Stimulated activated CD4-positive, alpha-beta T cell treated with anti-CD3 and anti-CD28 coated beads, Interleukin-1b, Interleukin-23, amount 100 ng/mL, for 4 hours (primary cell): ENCODE results near the gene RAMP3.
"Not testable (repeated sequence)": the region's sequence is repeated elsewhere in the genome, so short reads cannot be mapped to it uniquely, and the experiment has no call there.

ENCODE experiments used
- DNase-seq, 2 donors: peaks; one replicate each; pipeline ENCODE4 v3.0.0-alpha.2; 2020; ENCODE audit warnings: low read depth in 2 of 2

The RAMP3 gene

DNA sequence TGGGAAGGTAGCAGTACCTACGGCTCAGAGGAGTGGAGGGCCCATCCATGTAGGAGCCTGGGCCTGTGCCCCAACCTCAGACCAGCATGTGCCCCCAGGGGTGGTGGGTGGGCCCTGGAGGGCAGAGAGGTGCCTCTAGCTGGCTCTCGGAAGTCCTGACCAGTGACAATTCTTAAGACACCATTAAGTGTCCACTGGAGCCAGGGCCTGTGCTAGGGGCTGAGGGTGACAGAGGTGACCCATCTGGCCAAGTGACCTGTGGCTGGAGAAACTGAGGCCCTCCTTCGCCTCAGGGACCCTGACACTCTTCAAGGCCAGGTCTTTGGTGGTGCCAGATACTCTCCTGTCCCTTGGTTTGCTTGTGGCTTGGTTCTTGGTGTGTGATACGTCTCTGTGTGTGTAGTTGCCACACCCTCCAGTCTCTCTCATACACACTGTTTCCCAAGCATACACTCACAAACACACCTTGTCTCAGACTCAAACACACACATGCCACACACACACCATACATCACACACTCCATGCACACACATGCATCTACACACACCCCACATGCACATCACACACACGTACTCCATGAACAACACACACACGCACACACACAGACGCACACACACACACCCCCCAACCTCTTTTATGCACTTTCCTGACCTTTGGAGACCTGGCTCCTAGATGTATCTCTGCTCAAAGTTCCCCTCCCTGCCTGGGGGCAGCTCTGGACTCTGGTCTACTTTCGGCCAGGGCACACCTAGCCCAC lies 897 bp upstream of the RAMP3 start:
- no peak for DNase-seq

DNA sequence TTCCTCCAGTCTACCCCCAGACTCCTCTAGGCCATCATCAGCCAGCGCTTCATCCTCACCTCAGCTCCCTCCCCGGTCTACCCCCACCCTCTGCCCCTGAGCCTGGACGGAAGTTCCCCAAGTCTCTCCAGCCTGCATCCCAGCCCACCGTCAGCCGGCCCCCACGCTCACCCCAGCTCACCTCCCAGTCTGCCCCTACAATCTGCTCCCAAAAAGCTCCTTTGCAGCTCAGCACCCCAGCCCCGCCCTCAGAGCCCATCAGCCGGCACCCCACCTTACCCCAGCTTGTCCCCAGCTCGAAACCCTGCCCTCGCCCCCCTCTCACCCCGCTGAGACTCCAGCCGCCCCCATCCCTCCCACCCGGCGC lies 322 bp upstream of the RAMP3 start:
- DNase-seq, result no peak

DNA sequence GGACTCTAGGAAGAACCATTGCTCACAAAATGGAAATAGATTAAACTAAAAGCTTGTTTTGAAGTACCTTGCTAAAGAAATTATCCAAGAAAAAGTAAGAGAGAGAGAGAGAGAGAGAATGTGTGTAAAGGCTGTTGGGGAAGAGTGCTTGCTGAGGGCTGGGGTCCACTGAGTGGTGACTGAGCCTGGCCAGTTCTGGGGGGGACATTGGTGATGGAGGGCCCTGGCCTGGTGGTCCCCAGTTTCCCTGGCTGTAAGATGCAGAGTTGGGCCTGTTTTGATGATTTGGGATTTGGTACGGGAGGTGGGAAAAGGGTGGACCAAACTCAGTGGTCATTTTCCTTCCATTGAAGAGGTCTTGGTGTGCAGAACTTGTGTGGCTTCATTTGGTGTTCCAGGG lies 880 bp downstream of the RAMP3 start:
- no peak for DNase-seq

DNA sequence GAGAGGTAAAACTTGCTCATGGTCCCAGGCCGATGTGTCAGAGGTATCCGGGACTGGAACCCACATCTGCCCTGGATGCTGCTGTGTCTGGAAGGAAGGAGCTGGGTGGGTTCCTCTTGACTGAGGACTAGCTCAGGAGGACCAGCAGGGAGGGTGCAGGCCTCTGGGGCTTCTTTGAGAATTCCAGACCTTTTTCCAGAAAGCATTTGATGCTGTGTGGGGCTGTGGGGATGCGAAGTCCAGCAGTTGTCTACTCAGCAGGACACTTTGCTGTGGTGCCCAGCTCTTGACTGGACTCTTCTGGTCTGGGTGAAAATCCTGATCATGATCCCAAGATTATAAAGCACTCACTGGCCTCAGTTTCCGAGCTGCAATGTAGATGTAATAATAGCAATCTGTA lies 1.7 kb downstream of the RAMP3 start:
- no peak for DNase-seq

DNA sequence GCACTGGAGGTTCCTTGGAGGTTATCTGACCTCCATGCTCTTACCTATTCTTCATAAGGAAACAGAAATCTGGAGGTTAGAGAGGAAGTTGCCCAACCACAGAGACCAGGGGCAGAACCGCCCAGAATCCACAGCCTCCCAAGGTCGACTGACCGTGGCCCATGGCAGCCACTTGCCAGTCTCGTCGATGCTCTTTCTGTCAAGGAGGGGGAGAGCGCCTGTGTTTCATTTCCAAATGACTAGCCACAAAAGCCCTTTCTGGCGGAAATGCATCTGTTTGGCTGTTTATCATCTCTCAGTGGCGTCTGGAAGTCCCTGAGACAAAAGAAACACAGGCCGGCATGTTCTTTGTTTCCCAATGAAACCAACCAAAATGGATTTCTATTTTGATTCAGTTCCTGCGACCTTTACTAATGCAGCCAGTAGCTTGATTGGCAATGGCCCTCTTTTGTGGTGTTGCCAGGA lies 2.9 kb downstream of the RAMP3 start:
- DNase-seq, result no peak

DNA sequence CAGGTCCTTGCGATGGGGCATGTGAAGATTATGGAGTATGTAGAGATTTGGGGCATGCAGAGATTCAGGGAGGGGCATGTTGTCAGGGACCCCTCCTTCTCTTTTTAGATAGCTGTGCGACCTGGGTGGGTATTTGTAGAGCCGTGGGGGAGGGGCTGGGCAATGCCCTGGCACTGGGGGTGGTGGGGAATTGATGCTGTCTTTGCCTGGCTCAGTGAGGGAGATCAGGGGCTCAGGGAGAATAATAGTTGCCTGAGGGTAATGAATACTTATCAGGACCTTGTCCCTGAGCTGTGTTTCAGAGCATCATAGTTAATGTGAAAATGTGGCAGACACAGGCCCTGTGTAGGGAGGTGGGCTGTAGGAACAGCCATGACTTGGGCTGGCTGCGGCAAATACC lies 3.5 kb downstream of the RAMP3 start:
- no peak for DNase-seq

DNA sequence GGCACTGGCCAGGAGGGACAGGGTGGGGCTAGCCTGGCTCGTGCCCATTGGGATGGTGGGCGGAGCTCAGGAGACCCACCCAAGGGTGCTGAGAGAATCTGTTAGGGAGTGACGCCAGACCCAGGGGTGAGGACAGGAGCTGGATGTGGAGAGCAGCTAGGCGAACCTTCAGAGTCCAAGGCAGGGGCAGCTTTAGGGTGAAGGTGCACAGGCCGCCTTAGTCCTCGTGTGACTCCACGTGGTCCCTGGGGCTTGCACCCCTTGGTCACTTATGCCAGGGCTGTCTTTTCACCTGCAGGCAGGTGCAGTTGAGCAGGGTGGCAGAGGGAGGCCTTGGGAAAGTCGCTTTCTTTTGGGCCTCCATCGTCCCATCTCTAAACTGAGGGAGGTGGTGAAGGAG lies 4.3 kb downstream of the RAMP3 start:
- no peak for DNase-seq

DNA sequence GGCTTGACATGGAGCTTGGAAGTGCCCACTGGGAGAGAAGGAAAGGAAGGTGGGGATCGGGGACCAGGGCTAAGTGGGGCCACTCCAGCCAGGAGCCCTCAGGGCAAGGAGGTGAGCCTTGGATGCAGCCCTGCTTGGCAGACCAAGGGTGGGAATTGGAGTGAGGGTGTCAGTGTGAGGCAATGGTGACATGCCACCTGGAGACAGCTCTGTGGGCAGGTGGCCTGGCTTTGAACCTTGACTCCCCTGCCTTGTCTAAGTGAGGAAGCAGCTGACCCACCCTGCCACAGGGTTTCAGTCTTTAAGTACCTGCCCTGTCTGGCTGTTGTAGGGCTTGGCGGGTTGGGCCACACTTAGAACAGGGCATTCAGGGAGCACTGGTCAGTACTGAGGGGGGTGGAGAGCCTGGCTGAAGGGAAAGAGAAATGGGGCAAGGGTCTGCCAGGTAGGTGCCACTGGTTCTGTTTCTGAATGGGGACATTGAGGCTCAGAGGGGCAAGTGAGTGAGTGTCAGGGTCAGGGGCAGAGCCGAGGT lies 4.8 kb downstream of the RAMP3 start:
- no peak for DNase-seq

DNA sequence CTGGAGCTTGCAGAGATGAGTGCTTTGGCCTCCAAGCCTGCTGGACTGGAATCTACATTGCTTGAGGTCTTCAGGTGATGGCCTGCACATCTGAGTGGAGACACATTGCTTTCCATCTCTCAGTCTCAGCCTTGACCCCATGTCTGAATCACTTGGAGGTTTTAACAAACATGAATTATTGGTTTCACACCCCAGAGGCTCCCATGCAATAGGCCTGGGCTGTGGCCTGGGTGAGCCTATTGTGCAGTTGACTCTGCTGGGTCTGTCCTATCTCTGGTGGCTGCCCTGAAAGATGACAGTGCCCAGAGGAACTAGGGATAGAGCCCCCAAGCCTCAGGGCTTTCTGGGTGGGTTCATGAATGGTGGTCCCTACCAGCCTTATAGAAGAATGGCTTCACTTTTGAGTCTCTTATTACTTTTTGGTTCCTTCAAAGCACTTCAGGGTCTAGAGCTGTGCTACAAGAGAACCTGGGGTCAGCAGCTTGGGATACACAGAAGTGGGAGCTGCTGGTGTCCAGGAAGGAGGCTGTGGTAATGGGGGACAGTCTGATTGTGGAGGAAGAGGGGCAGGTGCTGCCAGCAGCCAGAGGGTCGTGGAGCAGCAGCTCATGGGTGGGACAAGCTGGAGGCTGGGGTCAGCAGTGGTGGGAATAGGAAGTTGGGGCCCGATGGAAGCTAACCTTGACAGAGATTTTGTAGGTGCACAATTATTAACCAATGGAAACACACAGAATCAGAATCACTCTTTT lies 5.5 kb downstream of the RAMP3 start:
- DNase-seq, result no peak

DNA sequence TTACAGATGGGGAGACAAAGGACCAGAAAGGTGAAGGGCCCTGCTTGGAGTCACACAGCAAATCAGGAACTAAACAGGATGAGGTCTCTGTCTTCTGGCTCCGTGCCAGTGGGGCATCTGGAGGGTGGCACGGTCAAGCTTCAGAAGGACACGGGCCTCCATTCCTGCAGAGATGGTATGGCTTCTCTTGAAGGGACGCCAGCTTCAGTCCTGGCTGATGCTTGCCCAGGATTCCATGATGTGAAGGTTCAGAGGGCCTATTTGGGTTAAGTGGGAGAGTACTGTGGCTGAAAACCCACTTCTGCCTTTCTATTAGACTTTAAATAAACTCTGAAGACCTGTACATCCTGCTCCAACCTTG lies 6.1 kb downstream of the RAMP3 start:
- DNase-seq, result no peak

DNA sequence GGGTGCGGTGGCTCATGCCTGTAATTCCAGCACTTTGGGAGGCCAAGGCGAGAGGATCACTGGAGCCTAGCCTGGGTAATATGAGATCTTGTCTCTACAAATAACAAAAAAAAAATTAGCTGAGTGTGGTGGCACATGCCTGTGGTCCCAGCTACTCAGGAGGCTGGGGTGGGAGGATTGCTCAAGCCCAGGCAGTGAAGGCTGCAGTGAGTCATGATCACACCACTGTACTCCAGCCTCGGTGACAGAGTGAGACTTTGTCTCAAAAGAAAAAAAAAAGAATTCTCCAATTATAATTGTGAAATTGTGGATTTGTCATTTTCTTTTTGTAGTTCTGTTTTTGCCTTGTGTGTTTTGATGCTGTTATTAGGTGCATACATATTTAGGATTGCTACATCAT lies 6.7 kb downstream of the RAMP3 start:
- not testable (repeated sequence) for DNase-seq

DNA sequence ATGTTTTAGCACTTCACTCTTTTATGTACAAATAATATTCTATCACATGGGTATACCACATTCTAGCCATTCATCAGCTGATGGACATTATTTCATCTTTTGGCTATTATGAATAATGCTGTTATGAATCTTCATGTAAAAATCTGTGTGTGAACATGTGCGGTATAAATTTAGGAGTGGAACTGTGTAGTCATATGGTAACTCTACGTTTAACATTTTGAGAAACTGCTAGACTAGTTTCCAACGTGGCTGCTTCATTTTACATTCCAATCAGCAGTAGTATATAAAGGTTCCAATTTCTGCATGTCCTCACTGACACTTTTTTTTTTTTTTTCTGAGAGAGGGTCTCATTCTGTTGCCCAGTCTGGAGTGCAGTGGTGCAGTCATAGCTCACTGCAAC lies 8.3 kb downstream of the RAMP3 start:
- DNase-seq, result no peak

DNA sequence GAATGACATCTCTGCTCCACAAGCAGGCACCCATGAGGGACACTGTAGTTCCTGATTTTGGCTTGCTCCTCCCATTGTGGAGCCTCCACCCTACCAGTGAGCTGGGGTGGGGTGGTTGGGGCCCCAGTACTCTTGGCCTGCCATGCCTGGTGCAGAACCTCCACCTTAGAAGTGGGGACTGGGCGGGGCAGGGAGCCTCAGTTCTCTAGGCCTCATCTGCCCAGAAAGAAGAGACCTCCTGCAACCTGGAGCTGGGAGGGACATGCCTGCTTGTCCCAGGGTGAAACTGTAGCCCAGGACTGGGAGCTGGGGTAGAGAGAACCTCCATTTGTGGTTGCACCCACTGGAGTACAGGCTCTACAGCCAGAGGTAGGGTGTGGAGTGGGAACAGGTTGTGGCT lies 14.4 kb downstream of the RAMP3 start:
- no peak for DNase-seq

DNA sequence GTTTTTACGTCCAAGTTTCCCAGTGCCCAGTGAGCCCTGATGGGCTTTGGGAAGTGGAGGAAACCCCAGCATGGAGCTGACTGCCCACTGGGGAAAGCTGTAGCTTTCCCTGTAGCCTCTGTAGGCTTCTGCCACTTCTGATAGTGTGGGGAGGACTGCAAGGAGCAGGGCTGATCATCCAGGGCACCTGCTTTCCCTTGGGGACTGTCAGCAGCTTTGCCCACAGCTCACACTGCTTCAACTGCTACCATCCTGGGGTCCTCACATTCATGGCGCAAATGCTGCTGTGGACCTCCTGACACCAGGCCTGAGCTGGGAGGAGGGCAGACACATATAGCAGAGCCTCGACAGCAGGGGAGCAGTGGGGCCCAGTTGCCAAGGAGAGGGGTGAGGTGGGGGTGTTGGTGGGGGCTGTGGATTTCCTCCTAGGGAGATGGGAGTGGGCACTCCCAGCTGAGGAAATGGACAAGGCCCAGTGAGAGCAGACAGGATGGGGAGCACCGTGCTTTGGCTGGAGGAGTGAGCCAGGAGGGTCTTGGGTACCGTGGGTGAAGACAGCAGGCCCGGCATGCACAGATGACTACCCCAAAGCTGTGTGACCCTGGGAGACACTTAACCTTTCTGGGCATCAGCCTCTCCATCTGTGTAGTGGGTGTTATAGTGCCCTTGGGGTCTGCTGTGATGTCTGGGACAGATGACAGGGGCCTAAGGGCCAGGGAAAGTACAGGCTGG lies 16.2 kb downstream of the RAMP3 start:
- DNase-seq, result no peak

DNA sequence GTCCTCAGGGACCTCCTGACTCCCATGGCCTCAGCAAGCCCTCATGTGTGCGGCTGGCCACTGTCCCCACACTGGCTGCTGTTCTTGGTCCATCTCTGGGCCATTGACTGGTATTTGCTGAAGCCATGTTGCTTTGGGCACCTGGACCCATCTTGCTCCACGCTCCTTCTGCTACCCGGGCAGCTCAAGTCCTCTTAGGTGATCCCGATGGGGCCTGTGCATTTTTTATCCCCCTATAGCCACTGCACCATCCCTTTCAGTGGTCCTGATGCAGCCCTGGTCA lies 16.7 kb downstream of the RAMP3 start:
- DNase-seq, result no peak

DNA sequence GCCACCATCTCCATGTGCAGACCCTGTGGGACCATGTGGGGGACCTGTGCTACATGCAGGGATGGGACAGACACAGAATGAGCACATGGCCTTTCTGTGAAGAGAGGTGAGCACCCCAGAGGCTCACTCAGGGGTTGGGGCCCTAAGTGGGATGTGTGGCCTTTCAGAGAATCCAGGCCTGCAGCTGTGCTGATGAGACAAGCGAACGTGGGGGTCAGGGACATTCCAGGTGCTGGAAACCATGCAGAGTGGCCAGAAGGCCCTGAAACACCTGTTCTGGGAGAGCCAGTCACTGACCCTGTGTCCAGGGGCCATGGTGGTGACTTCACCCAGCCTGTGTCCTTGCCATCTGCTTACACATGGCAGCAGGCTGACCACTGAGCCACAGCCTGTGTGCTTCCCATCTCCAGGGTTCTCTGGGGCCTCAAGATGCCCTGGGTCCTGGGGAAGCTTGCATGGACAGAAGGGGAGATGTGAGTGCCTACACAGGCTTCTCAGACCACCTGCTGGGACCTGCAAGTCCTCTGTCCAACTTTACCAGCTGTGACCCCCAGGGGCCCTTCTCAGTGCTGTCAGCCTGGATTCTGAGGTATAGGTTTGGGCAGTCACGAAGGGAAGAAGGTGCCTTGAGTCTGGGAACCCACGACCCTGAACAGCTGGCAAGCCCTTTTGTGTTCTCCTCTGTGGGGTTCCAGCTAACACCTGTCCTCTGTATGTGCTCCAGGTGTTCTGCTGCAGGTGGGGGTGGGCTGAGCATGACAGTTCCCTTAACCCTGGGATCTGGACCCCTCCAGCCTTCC lies 17.6 kb downstream of the RAMP3 start:
- no peak for DNase-seq

DNA sequence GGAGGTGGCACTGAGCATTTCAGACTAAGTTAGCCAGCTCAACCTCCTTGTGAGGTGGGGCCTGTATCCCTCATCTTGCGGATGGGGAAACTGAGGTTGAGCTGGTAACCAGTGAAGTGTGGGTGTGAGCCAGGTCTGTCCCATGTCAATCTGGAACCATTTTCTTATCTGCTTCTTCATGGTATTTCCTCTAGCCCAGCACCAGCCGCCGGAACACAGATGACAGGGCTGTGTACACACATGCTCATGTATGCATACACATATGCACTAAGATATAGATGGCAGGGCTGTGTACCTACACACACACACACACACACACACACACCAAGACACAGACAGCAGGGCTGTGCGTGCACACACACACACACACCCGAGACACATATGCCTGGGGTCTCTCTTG lies 18.5 kb downstream of the RAMP3 start:
- no peak for DNase-seq

DNA sequence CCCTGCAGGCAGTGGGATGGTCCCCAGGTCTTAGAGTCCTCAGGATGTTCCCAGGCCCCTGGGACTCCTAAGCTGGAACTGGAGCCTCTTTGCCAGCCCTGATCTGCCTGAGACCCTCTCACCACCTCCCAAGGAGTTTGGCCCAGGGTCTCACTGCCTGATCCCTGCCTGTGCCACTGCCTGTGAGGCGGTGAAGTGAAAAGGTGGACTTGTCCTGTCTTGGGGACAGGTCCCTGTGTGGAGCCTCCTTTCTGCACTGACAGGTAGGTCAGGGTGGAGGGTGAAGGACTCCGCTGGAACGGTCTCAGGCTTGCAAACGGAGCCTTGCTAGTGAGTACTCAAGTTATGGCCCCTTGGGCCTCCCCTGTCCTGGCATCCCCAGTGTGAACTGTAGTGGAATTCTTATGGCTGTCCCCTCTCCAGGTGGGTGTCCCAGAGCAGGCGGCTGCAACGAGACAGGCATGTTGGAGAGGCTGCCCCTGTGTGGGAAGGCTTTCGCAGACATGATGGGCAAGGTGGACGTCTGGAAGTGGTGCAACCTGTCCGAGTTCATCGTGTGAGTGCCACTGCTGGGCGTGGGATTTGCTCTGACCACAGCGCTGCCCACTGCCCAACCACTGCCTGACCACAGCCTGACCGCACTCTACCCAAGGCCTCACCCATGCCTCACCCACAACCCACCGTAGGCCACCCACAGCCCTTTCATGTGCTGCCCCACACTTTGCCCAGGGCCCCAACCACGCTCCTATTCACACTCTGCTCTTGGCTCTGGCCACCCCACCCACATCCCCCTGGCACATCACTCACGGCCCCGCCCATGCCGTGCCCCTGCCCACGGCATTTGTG lies 19.5 kb downstream of the RAMP3 start:
- no peak for DNase-seq

DNA sequence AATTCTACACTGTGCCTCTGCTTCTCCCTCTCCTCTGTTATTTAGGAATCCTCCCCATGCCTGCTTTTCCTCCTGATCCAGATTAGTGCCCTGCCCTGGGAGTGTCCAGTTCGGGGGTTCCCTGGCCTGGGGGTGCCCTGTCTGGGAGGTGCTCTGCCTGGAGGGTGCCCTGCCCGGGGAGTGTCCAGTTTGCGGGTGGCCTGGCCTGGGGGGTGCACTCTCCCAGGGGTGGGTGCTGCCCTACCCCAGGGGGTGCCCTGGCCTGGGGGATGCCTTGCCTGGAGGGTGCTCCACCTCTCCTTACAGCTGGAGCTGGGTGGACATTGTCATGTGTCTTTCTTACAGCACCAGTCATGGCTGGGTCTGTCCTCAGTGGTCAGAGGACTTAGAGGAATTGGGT lies 20.2 kb downstream of the RAMP3 start:
- DNase-seq, result no peak

DNA sequence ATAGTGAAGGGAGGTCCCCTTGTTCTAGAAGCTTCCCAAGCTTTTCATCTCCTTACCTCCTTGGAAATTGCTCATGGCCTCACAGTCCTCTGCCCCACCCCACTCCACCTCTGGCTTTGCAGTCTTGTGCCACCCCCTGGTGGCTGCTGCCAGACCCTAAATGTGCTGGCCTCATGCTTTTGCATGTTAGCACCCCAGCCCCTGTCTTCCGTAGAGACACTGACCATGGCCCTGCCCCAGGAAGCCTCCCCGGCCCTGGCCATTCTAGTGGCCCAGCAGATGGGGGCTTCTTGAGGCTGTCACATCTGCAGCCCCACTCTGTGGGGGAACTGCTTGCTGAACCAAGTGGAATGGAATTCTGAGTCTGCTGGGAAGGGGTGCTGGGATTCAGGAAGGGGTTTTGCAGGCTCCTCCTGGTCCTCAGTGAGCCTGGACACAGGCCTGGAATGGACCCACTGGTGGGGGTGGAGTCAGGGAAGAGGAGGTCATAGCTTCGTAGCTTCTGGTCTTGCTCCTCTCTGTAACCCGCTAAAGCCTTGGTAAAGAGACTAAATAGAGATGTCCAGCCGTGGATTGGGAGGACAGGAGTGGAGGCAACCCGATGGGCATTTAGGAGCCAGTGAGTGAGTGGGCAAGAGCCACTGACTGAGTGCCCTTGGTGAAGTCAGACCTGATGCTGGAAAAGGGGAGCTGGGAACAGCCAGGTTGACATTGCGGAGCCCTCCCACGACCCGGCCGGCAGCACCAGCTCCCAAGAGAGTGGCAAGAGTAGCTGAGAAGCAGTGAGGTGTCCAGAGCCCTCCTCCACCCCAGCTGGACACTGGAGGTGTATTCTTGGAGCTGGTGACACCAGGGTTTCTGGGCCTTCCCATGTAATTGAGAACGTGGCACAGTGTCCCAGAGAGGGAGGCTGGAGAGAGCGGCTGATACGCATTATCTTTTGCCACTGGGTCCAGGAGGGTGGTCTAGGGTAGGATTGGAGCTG lies 20.9 kb downstream of the RAMP3 start:
- DNase-seq, result no peak
